Ovary (tissue), 9 donors: ENCODE results near the gene ZC3H8. TPM values are rescaled to one million over a fixed set of nuclear protein-coding genes. Genes with fewer than 3 reads are reported as not detected.
A peak's percentile ranks its signal among the peaks of the same experiment; 100 is the strongest.

Experiments
- DNase-seq, 5 donors: peaks; one replicate each; pipeline ENCODE4 v3.0.0-alpha.2; 2019 to 2020
- H3K27ac ChIP-seq, 2 donors: fragments of 200-600 bp; one replicate each; pipeline versions ENCODE4 v1.5.1 to v1.8.0; 2019 to 2022
- H3K27me3 ChIP-seq: fragments of 200-600 bp; one replicate; pipeline ENCODE4 v1.8.0; 2022
- H3K36me3 ChIP-seq: fragments of 200-600 bp; sonication (generic); one replicate; pipeline ENCODE4 v1.5.1; 2019
- H3K4me1 ChIP-seq: one replicate; pipeline ENCODE4 v1.8.1; 2013; ENCODE audit warnings: mild to moderate bottlenecking, moderate library complexity; ENCODE audit not compliant: insufficient read depth
- H3K4me3 ChIP-seq: fragments of 200-600 bp; sonication (generic); one replicate; pipeline ENCODE4 v1.5.1; 2017
- H3K9me3 ChIP-seq, 2 donors: fragments of 200-600 bp in 1 of 2; sonication (generic) in 1 of 2; one replicate each; pipeline versions ENCODE4 v1.5.1 to v1.8.1; 2013 to 2019; ENCODE audit warnings: mild to moderate bottlenecking in 1 of 2, moderate library complexity in 1 of 2
- EP300 ChIP-seq: sonication (generic); formaldehyde crosslinking; IDR thresholded peaks from one replicate; pipeline ENCODE4 v1.6.1; 2017; ENCODE audit warnings: antibody characterized with exemption
- POLR2A ChIP-seq: fragments of 450-650 bp; IDR thresholded peaks from one replicate; pipeline ENCODE4 v1.6.1; 2017; ENCODE audit warnings: antibody characterized with exemption, mild to moderate bottlenecking, moderate library complexity
- WGBS, 3 donors: extraction: QIAGEN DNeasy Blood & Tissue Kit in 1 of 3; methylation state at CpG; one replicate each; pipeline versions ENCODE4 v1.1.5 to v1.1.7; 2013 to 2017; 5-methylcytosine and 5-hydroxymethylcytosine counted together
- intact Hi-C, 4 donors: fragments of 100-400 bp; cut with DNase I; formaldehyde crosslinking; loops; one replicate each; pipeline versions ENCODE4 v1.11.0 to v1.15.1; 2022 to 2023
- polyA plus RNA-seq, 2 donors: library from polyadenylated mRNA; stranded (reverse); fragments of 200-250 nt in 1 of 2; fragments of 350-450 nt in 1 of 2; fragmentation: Illumina TruSeq in 1 of 2; extraction: RNeasy Lipid Tissue Mini Kit (QIAGEN cat#74804) in 1 of 2; gene quantifications; one replicate each; pipeline ENCODE4 v1.2.3, GENCODE V29; 2013 to 2014
- total RNA-seq, 7 donors: library from RNA; depleted of rRNA in 2 of 7; stranded (reverse); fragments of >200 nt in 2 of 7; fragmentation: NEBNext Ultra II Directional in 3 of 7; extraction: Animal tissue kit (Norgen Biotek cat#: 25700) in 3 of 7; gene quantifications; one replicate each; pipeline versions ENCODE4 v1.1.0 to v1.2.4, GENCODE V29; 2016 to 2023
- TF ChIP-seq, protein P1 (sequence below), 3 donors: fragments of 450-650 bp in 2 of 3; fragments of 200-600 bp in 1 of 3; IDR thresholded peaks; one replicate each; pipeline versions ENCODE4 v1.5.1 to v1.8.0; 2016 to 2022; ENCODE audit warnings: antibody characterized with exemption in 3 of 3, mild to moderate bottlenecking in 1 of 3
- donor health status: DM: no; HTN: no; CAD: no; lungs with moderate emphysema.
- donor health status: DM: no; HTN: no; CAD: no.
- donor health status: Bipolar disorder and iron deficiency.
- donor health status: DM: yes; HTN: yes; CAD: no.
- donor health status: DM: no; HTN: no; CAD: no.
- donor health status: DM: yes; HTN: yes; CAD: no.

ZC3H8 gene
- total and polyA plus RNA-seq, 9 donors: 4.9 to 36.2 (median 10.9) TPM

GRCh38 chr2:112275887-112276773 is 21.3 kb upstream of the ZC3H8 start:
- WGBS, 3 donors: 0 to 1% (median 1%) methylated on average over 38 to 66 of the region's 66 CpGs
- Histone ChIP-seq H3K4me3 (peak overlapping the region; percentile 96), H3K9me3 (no peaks in the 10 kb centered on the region), H3K27ac (peak overlapping the region; percentile 99), H3K27me3 (no peaks in the 10 kb centered on the region), H3K4me1 (peaks cover 2% of the 10 kb centered on the region), H3K36me3 (no peaks in the 10 kb centered on the region)
- TF ChIP-seq POLR2A: peak; percentile 48
- no peak for TF ChIP-seq EP300
- TF ChIP-seq, protein P1, sequence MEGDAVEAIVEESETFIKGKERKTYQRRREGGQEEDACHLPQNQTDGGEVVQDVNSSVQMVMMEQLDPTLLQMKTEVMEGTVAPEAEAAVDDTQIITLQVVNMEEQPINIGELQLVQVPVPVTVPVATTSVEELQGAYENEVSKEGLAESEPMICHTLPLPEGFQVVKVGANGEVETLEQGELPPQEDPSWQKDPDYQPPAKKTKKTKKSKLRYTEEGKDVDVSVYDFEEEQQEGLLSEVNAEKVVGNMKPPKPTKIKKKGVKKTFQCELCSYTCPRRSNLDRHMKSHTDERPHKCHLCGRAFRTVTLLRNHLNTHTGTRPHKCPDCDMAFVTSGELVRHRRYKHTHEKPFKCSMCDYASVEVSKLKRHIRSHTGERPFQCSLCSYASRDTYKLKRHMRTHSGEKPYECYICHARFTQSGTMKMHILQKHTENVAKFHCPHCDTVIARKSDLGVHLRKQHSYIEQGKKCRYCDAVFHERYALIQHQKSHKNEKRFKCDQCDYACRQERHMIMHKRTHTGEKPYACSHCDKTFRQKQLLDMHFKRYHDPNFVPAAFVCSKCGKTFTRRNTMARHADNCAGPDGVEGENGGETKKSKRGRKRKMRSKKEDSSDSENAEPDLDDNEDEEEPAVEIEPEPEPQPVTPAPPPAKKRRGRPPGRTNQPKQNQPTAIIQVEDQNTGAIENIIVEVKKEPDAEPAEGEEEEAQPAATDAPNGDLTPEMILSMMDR (IDR thresholded peaks at IDR 0.05): no peak
- DNase-seq: peak; percentile 88 to 94 (median 93)
- intact Hi-C loops: no loop called here

- H3K9me3 ChIP-seq: no peaks in the 10 kb centered on the region
- intact Hi-C loops: no loop called here
- no peaks in the 10 kb centered on the region for H3K27me3 ChIP-seq
- DNase-seq: peak; percentile 99 to 100 (median 99)
- WGBS, 3 donors: 1% methylated on average over 45 to 60 of the region's 60 CpGs
- peak within 1 kb of the TSS; percentile 96 for H3K4me3 ChIP-seq
- no peaks in the 10 kb centered on the region for H3K36me3 ChIP-seq
- TF ChIP-seq EP300: no peak
- TF ChIP-seq, protein P1 (IDR thresholded peaks at IDR 0.05): peak in 2 of 3 donors; percentile 31 to 70
- TF ChIP-seq POLR2A: peak; percentile 93
- peak within 1 kb of the TSS; percentile 99 for H3K27ac ChIP-seq
- peaks cover 2% of the 10 kb centered on the region for H3K4me1 ChIP-seq
Observed at GRCh38 chr2:112275311-112275886, 20.6 kb upstream of the ZC3H8 start, which contains the start of gene ZC3H6. Gene ZC3H6 (plus strand): TSS chr2:112275597. CDS start chr2:112275995, 398 bp downstream.

GRCh38 chr2:112273349-112273748 is 18.5 kb upstream of the ZC3H8 start:
- Histone ChIP-seq H3K27ac (no peak overlapping the region), H3K4me3 (no peak overlapping the region), H3K9me3 (no peaks in the 10 kb centered on the region), H3K27me3 (no peaks in the 10 kb centered on the region), H3K4me1 (peaks cover 2% of the 10 kb centered on the region), H3K36me3 (no peaks in the 10 kb centered on the region)
- WGBS, 3 donors: 88 to 93% (median 91%) methylated on average over 5 of the region's 5 CpGs
- intact Hi-C loops: no loop called here
- TF ChIP-seq, protein P1 (IDR thresholded peaks at IDR 0.05): no peak
- TF ChIP-seq POLR2A (no peak), EP300 (no peak)
- no peak for DNase-seq

DNA sequence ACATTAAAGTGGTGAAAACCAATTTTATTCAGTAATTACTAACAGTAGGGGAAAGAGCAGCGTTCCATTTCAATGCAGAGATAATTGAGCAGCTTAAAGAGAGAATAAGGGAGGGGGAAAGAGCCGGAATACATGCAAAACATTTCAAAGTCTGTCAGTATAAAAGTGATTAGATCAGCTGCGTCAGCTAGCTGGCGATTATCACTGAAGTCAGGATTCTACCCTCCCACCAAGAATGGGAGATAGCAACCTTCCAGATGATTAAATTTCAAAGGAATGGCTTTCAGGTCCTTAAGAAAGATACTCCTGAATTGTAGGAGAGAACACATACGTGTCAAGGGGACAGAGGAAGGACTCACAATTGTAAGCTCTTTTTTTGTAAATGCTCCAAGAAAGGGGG is 17.8 kb upstream of the ZC3H8 start:
- TF ChIP-seq POLR2A: no peak
- no peak for TF ChIP-seq EP300
- TF ChIP-seq, protein P1 (IDR thresholded peaks at IDR 0.05): no peak
- 62 to 67% (median 66%) methylated on average over 5 of the region's 5 CpGs for WGBS, 3 donors
- Histone ChIP-seq H3K4me3 (no peak overlapping the region), H3K9me3 (no peaks in the 10 kb centered on the region), H3K36me3 (no peaks in the 10 kb centered on the region), H3K4me1 (peaks cover 2% of the 10 kb centered on the region), H3K27ac (no peak overlapping the region), H3K27me3 (no peaks in the 10 kb centered on the region)
- DNase-seq: no peak
- intact Hi-C loops: no loop called here
